DOHH2 (cell line): ENCODE measurements around the gene CD79A.

Experiments
- H3F3A ChIP-seq: fragments of 200-600 bp; sonication (generic), shearing (Covaris generic); 2 replicates; pipeline ENCODE4 v1.6.0; 2016; ENCODE audit warnings: antibody characterized with exemption, mild to moderate bottlenecking; ENCODE audit not compliant: control insufficient read depth, insufficient read depth
- H3K27ac ChIP-seq: fragments of 200-600 bp; sonication (generic); 2 replicates; pipeline ENCODE4 v1.5.1; 2014; ENCODE audit warnings: low read depth, mild to moderate bottlenecking, low read length, moderate library complexity
- H3K27me3 ChIP-seq: fragments of 200-600 bp; sonication (generic); 2 replicates; pipeline ENCODE4 v1.6.1; 2014; ENCODE audit warnings: mild to moderate bottlenecking, low read length, mixed read lengths; ENCODE audit not compliant: control insufficient read depth
- H3K36me3 ChIP-seq: fragments of 200-600 bp; sonication (generic); 2 replicates; pipeline ENCODE4 v1.6.1; 2014; ENCODE audit warnings: mild to moderate bottlenecking, low read length, moderate library complexity, mixed read lengths; ENCODE audit not compliant: control insufficient read depth
- H3K4me1 ChIP-seq: fragments of 200-600 bp; sonication (generic); 2 replicates; pipeline ENCODE4 v1.6.1; 2014; ENCODE audit warnings: mild to moderate bottlenecking, low read length, mixed read lengths; ENCODE audit not compliant: control insufficient read depth
- H3K4me2 ChIP-seq: fragments of 200-600 bp; sonication (generic); 2 replicates; pipeline ENCODE4 v1.6.0; 2014; ENCODE audit warnings: mild to moderate bottlenecking, low read length, moderate library complexity
- H3K4me3 ChIP-seq: fragments of 200-600 bp; sonication (generic); 2 replicates; pipeline ENCODE4 v1.5.1; 2014; ENCODE audit warnings: mild to moderate bottlenecking, low read length, mixed read lengths
- H3K79me2 ChIP-seq: fragments of 200-600 bp; sonication (generic); 2 replicates; pipeline ENCODE4 v1.6.1; 2014; ENCODE audit warnings: mild to moderate bottlenecking, low read length, mixed read lengths; ENCODE audit not compliant: control insufficient read depth
- H3K9me2 ChIP-seq: fragments of 200-600 bp; sonication (generic); replicated peaks from 2 replicates; pipeline ENCODE4 v1.6.1; 2014; ENCODE audit warnings: mild to moderate bottlenecking, low read length, mixed read lengths; ENCODE audit not compliant: control insufficient read depth
- H3K9me3 ChIP-seq: fragments of 200-600 bp; sonication (generic); 2 replicates; pipeline ENCODE4 v1.6.1; 2014; ENCODE audit warnings: antibody characterized with exemption, low read length, mixed read lengths; ENCODE audit not compliant: control insufficient read depth, insufficient read depth
- H4K20me1 ChIP-seq: fragments of 200-600 bp; sonication (generic); 2 replicates; pipeline ENCODE4 v1.6.0; 2014; ENCODE audit warnings: low read depth, mild to moderate bottlenecking, antibody characterized with exemption, low read length, moderate library complexity; ENCODE audit not compliant: control insufficient read depth, insufficient read depth
- EZH2phosphoT487 ChIP-seq: fragments of 200-600 bp; sonication (generic); IDR thresholded peaks from 2 replicates; pipeline ENCODE4 v1.6.1; 2017; ENCODE audit warnings: borderline replicate concordance, mild to moderate bottlenecking, antibody characterized with exemption, low read length, moderate library complexity, mixed read lengths
- TF ChIP-seq, protein P1 (sequence below): fragments of 200-600 bp; sonication (generic); IDR thresholded peaks from one replicate; pipeline ENCODE4 v1.5.1; 2014; ENCODE audit warnings: antibody characterized with exemption, mild to moderate bottlenecking, low read depth, low read length; ENCODE audit not compliant: poor library complexity, severe bottlenecking

CD79A gene

DNA sequence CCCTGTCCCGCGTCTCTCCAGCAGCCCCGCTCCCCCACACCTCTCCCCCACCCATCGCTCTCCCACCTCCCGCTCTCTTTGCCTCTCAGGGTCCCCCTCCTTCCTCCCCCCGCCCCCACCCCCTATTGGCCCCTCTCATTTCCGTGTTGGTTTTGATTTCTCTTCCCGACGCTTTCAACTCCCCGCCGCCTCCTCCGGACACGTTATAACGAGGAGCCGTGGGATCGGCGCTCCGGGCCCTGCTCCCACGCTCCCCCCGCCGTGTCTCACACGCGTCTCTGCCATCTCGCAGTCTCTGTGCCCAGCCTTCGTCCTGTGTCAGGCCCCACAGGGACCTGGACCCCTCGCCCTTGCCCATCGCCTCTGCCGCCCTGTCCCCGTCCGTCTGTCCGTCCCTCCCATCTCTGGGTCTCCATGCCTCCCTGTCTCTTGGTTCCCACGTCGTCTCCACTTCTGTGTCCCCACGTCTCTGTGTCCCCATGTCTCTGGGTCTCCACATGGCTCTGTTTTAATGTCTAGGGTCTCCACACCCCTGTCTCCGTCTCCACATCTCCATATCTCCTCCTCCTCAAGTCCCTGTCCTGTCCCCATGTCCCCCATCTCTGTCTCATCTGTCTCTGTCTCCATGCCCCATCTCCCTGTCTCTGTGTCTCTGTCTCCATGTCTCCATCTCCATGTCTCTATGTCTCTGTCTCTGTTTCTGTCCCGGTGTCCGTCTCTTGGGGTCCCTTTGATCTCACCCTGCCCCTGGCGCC lies 38.1 kb downstream of the CD79A start:
- no peak overlapping the region; the same call in 1 of the 2 replicates for H3K4me2 ChIP-seq

DNA sequence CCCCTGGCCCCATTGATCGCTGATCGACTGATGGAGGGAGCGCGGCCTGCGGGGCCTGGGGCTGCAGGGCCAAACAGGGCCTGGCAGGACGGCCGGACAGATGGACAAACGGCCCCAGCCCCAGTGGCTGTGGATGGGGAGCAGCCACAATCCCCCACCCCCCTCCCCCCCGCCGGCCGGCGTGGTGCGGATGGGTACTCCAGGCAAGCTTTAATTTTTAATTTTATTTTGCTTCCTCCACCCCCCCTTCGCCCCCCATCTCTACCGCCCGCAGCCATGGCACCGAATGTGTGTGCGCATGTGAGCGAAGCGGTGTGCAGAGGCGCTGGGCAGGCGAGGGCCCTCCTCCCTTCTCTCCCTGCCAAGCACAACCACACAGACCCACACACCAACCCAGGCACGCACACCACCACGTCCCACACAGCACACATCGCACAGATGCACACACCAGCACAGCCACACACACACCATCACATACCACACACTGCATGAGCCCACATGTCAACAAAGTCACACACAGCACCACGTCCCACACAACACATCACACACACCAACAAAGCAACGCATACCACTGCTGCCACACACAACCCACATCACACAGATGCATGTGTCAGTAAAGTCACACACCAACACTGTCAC lies 38.8 kb downstream of the CD79A start:
- Histone ChIP-seq H3K4me2 (no peak overlapping the region), H3K4me3 (no peak overlapping the region), H3K27me3 (peaks cover 24% of the 10 kb centered on the region), H3K9me3 (no peaks in the 10 kb centered on the region), H3K9me2 (no peaks in the 10 kb centered on the region), H4K20me1 (peaks cover 3% of the 10 kb centered on the region; the same call in 1 of the 2 replicates), H3K27ac (no peak overlapping the region), H3F3A (peaks cover 6% of the 10 kb centered on the region), H3K79me2 (peaks cover 8% of the 10 kb centered on the region; the same call in 1 of the 2 replicates), H3K36me3 (no peaks in the 10 kb centered on the region; the same call in 1 of the 2 replicates), H3K4me1 (peaks cover 20% of the 10 kb centered on the region)
- no peak for TF ChIP-seq EZH2phosphoT487
- TF ChIP-seq, protein P1, sequence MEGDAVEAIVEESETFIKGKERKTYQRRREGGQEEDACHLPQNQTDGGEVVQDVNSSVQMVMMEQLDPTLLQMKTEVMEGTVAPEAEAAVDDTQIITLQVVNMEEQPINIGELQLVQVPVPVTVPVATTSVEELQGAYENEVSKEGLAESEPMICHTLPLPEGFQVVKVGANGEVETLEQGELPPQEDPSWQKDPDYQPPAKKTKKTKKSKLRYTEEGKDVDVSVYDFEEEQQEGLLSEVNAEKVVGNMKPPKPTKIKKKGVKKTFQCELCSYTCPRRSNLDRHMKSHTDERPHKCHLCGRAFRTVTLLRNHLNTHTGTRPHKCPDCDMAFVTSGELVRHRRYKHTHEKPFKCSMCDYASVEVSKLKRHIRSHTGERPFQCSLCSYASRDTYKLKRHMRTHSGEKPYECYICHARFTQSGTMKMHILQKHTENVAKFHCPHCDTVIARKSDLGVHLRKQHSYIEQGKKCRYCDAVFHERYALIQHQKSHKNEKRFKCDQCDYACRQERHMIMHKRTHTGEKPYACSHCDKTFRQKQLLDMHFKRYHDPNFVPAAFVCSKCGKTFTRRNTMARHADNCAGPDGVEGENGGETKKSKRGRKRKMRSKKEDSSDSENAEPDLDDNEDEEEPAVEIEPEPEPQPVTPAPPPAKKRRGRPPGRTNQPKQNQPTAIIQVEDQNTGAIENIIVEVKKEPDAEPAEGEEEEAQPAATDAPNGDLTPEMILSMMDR = no peak

More for the DNA sequence above, 38.1 kb downstream of the CD79A start:
- H3K9me2 ChIP-seq = no peaks in the 10 kb centered on the region
- H3K27me3 ChIP-seq = peaks cover 24% of the 10 kb centered on the region
- no peaks in the 10 kb centered on the region for H3K9me3 ChIP-seq
- H4K20me1 ChIP-seq = peaks cover 3% of the 10 kb centered on the region; the same call in 1 of the 2 replicates
- H3K4me1 ChIP-seq = peaks cover 19% of the 10 kb centered on the region
- no peak for TF ChIP-seq EZH2phosphoT487
- TF ChIP-seq, protein P1 = no peak
- H3K79me2 ChIP-seq = peaks cover 6% of the 10 kb centered on the region; the same call in 1 of the 2 replicates
- H3F3A ChIP-seq = peaks cover 8% of the 10 kb centered on the region
- no peaks in the 10 kb centered on the region for H3K36me3 ChIP-seq
- H3K4me3 ChIP-seq = no peak overlapping the region
- no peak overlapping the region for H3K27ac ChIP-seq

DNA sequence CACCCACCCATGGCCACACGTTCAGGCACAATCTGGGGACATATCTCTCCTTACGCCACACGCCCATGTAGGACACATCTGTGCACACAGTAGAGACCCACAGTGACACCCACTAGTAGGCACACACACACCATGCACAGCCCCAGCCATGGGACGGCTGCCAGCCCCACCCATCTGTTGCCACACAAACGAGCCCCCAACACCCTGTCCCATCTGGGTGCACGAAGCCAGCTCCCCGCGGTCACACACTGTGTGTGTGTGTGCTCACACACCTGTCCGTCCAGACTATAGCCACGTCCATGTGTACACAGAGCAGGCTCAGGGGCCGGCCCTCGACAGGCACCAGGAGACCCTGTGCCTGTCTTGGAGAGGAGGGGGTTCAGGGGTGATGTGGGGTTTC lies 40.6 kb downstream of the CD79A start:
- Histone ChIP-seq H3K4me3 (no peak overlapping the region), H3K27me3 (peaks cover 21% of the 10 kb centered on the region), H3K36me3 (no peaks in the 10 kb centered on the region; the same call in 1 of the 2 replicates), H3K4me1 (peaks cover 26% of the 10 kb centered on the region), H3F3A (no peaks in the 10 kb centered on the region), H3K9me3 (no peaks in the 10 kb centered on the region), H3K4me2 (no peak overlapping the region), H3K79me2 (peaks cover 8% of the 10 kb centered on the region; the same call in 1 of the 2 replicates), H3K27ac (no peak overlapping the region), H3K9me2 (no peaks in the 10 kb centered on the region), H4K20me1 (peaks cover 3% of the 10 kb centered on the region; the same call in 1 of the 2 replicates)
- no peak for TF ChIP-seq EZH2phosphoT487
- TF ChIP-seq, protein P1 = no peak
